Upper lobe of left lung (tissue), 4 donors: Measurements from ENCODE around the gene PRR14.

Experiments
- EP300 ChIP-seq, 4 donors: sonication (generic); formaldehyde crosslinking; IDR thresholded peaks; one replicate each; pipeline ENCODE4 v1.5.1; 2017; ENCODE audit warnings: antibody characterized with exemption in 4 of 4, control low read depth in 2 of 4
- POLR2A ChIP-seq, 4 donors: fragments of 450-650 bp; IDR thresholded peaks; one replicate each; pipeline ENCODE4 v1.5.1; 2016 to 2017; ENCODE audit warnings: antibody characterized with exemption in 4 of 4, mild to moderate bottlenecking in 2 of 4
- POLR2AphosphoS5 ChIP-seq, 2 donors: sonication (generic); formaldehyde crosslinking; IDR thresholded peaks; one replicate each; pipeline ENCODE4 v1.5.1; 2017; ENCODE audit warnings: antibody characterized with exemption in 2 of 2
- TF ChIP-seq, protein P1 (sequence below), 6 experiments: fragments of 450-650 bp in 4 of 6; fragments of 200-600 bp in 2 of 6; sonication (generic) in 2 of 6; IDR thresholded peaks; one replicate each; pipeline ENCODE4 v1.5.1; 2016 to 2019; ENCODE audit warnings: antibody characterized with exemption in 6 of 6

DNA sequence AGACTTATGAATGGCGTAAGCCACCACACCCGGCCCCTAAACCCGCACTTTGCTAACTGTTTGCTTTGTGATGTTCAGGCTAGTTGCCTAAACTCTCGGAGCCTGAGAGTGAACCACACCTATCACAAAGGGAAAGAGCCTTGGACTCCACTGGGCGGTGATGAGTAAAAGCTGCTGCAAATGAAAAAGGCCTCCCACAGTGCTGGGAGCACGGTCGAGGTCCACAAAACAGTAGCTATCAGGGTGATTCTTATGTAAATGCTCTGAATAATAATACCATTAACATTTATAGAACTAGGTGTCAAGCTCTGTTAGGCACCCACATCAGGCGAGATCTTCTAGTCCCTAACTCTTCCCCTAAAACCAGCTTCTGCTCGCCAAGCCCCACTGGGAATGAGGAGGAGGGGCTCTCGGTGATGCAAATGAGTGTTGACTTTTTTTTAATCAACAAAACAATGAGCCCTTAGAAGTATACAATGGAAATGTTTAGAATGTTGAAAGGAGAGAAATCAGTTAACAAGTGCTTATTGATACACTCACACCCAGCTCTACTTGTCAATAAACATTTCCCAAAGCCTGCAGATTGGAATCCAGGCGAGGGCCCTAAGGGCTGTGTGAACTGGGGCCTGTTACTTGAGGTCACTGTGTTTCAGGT lies 27.3 kb downstream of the PRR14 start:
- TF ChIP-seq, protein P1, sequence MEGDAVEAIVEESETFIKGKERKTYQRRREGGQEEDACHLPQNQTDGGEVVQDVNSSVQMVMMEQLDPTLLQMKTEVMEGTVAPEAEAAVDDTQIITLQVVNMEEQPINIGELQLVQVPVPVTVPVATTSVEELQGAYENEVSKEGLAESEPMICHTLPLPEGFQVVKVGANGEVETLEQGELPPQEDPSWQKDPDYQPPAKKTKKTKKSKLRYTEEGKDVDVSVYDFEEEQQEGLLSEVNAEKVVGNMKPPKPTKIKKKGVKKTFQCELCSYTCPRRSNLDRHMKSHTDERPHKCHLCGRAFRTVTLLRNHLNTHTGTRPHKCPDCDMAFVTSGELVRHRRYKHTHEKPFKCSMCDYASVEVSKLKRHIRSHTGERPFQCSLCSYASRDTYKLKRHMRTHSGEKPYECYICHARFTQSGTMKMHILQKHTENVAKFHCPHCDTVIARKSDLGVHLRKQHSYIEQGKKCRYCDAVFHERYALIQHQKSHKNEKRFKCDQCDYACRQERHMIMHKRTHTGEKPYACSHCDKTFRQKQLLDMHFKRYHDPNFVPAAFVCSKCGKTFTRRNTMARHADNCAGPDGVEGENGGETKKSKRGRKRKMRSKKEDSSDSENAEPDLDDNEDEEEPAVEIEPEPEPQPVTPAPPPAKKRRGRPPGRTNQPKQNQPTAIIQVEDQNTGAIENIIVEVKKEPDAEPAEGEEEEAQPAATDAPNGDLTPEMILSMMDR (IDR thresholded peaks at IDR 0.05), result no peak
- TF ChIP-seq POLR2AphosphoS5 (IDR thresholded peaks at IDR 0.05) (no peak), EP300 (IDR thresholded peaks at IDR 0.05) (no peak), POLR2A (IDR thresholded peaks at IDR 0.05) (no peak)
